ENCODE data around the gene SLC20A1.
A peak's percentile ranks its signal among the peaks of the same experiment; 100 is the strongest.
"Not testable (repeated sequence)": the region's sequence is repeated elsewhere in the genome, so short reads cannot be mapped to it uniquely, and the experiment has no call there.

The SLC20A1 gene

DNA sequence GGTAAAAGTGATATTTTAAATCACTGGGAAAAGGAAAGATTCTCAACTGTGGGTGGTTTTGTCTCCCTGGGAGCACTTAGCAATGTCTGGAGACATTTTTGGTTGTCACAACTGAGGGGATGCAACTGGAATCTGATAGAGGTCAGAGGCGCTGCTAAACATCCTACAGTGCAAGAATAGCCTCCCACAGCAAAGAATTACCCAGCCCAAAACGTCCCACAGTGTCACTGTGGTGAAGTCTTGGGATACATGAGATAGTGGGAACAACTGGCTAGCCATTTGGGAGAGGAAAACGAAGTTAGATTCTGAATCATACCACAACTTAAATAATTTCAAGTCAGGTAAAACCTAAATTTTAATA, 38.7 kb downstream of the SLC20A1 start:
- DNase-seq = no peak

DNA sequence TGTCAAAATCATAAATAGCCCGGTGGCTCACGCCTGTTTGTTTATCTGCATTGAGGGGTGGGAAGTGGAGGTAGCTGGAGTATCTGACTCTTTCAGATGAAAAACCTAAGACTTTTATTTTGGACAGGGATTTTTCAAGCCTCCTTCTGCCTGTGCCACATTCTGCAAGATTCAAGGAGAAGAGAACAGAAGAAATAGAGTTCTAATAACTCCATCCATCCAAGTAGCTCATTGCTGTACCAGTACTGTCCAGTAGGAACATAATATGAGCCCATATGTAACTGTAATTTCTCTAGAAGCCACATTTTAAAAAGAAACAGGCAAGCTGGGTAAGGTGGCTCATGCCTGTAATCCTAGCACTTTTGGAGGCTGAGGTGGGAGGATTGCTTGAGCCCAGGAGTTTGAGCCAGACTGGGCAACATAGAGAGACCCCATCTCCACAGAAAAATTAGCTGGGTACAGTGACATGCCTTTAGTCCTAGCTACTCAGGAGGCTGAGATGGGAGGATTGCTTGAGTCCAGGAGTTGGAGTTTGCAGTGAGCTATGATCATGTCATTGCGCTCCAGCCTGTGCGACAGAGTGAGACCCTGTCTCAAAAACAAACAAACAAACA, 39.6 kb downstream of the SLC20A1 start:
- DNase-seq = peak; percentile 67

DNA sequence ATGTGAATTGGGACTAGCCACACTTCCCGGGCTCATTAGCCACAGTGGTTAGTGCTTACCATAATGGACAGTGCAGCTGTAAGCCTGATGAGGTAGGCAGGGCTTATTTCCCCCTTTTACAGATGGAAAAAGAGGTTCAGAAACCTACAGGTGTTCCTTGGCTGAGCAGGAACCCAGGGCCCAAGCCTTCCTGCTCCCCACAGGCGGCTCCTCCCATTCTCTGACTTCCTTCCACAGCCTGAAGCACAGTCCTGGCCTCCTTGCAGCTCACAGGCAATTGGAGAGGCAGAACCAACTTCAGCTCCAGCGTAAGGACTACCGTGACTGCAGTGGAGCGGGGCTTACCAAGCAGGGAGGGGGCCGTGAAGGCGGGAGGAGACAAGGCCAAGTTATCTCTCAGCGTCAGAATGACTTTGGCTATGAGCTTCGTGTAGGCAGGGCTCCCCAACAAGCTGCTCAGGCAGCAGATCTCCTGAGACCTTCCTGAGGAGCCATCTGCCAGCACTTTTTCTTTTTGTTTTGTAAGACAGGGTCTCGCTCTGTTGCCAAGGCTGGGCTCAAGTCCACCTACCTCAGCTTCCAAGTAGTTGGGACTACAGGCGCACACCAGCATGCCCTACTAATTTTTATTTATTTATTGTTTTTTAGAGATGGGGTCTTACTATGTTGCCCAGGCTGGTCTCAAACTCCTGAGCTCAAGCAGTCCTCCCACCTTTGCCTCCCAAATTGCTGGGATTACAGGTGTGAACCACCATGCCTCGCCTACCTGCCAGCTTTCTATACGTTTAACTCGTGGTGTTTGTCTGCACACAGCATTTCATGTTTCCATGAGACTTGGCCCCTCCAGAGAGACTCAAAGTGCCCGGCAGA, 40.8 kb downstream of the SLC20A1 start:
- peak; percentile 92 for DNase-seq

DNA sequence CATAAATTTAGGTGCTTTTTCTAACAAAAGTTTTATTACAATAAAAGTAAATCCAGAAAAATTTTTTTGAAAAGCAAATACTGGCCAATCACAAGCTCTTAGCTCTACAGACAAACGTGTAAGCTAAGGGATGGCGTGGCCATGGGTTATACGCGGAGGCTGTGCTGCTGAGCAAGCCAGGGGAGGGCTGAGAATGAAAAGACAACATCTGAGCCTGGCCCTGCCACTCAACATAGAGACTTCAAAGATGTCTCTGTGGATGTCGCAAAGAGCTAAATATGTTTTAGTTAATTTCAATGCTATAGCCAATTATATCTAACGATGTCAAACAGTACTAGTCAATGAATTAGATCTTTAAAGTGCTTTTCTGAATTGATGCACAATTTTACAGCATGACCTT, 41.8 kb downstream of the SLC20A1 start:
- no peak for DNase-seq

DNA sequence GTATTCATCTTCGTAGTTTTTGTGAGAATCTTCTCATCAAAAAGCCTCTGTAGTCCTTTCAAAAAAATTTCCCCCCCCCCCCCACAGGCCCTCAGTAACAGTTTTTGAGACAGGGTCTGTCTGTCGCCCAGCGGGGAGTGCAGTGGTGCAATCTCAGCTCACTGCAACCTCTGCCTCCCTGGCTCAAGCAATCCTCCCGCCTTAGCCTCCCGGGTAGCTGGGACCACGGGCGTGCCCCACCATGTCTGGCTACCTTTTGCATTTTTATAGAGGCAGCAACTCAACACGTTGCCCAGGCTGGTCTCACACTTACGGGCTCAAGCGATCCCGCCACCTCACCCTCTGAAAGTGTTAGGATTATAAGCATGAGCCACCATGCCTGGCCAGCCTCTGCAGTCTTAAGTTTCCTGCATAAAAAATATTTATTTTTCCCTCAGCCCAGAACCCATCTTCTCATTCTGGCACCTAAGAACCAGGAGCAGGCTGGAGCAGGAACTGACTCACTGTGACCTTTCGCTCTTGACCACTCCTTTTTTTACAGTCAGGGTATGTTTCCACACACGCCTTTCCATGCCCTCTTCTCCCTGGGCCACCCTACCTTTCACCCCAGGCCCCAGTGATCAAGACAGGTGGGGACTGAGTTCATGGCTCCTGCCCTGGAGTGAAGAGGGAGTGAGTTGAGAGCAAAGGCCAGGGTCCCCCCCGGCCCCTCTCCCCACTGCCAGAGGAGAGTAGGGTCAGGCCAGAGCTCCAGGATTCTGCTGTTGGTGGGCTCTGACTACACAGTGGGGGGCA, 42.5 kb downstream of the SLC20A1 start:
- DNase-seq = no peak

DNA sequence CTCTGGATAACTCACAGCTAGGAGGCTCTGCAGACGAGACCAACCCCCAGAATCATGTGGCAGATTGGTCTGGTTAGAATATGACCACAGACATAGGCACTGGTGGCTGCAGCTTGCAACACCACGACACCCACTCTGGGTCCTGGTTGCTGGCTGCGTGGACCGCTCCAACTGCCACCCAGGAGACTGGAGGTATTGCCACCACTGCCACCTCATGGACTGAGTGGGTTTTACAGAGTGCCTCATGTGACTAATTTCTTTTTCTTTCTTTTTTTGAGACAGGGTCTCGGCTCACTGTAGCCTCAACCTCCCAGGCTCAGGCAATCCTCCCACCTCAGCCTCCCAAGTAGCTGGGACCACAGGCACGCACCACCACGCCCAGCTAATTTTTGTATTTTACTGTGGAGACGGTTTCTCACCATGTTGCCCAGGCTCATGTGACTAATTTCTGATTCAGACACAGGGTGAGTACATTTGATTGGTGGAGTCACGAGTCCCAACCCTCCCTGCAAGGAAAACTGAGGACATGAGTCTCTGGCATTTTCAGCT, 45.2 kb downstream of the SLC20A1 start:
- peak; percentile 93 for DNase-seq

DNA sequence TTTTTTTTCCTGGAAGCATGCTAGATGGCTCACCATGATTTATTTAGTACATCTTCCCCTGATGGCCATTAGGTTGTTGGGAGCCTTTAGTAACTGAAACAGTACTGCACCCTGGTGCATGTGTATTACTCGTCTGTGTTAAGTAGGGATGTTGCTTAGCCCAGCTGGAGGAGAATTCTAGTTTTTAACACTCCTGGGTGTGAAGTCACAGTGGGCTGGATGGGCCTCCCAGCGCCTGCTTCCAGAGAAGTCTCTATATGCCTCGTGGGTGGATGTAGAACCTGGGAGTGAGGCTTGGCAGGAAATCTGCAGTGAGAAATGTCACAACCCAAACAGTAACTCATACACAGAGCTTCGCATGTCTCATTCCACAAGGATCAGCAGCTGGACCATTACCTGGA, 46.1 kb downstream of the SLC20A1 start:
- no peak for DNase-seq

DNA sequence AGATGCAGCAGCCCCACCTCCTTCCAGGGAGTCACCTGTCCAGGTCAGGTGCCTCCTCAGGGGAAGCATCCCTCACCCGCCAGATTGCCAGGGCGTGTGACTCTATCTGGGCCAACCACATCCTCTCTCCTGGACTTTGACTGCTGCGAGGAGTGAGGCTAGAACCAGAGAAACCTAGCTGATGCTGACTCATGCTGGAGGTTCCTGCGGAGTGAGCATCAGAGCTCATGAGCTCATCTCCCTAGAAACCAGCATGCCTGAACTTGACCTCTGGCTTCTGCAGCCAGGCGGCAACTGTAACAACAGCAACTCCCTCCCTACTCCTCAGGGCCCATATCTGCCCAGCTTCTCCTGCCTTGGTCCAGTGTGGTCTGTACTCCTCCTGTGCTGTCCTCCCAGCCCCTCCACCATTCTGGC, 46.8 kb downstream of the SLC20A1 start:
- peak; percentile 91 for DNase-seq

DNA sequence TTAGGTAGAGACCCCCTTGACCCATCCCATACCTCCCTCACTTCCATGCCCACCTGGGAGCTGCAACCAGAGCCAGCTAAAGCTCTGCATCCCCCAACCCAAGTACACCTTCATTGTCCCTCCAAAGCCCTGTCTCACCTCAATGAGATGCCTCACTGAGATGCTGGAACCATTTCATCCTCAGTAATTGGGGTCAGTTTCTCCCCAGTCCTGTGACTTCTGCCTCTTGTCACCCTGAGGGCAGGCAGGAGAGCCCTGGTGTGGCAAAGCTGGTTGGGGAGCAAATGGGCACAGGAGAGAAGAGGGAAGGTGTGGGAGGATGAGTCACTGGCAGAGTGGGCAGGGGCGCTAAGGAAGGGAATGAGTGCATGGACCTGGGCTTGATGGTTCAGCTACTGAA, 47.2 kb downstream of the SLC20A1 start:
- DNase-seq = no peak

DNA sequence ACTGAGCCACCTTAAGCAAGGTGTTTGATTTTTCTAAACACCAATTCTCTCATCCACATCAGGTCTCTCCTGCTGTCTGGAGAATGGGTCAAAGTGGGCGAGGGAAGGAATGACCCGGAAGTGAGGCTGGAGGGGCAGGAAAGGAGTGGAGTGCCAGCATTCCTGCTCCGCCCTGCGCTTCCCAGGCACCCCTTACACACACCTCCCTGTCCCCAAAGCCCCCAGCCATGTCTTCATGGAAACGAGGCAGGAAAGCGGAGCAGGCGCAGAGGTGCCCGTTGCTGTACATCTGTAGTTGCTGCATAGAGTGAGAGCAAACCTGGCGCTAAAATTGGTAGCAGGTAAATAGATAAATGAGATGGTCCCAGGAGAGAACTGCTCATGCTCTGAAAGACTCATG, 47.9 kb downstream of the SLC20A1 start:
- DNase-seq = no peak

DNA sequence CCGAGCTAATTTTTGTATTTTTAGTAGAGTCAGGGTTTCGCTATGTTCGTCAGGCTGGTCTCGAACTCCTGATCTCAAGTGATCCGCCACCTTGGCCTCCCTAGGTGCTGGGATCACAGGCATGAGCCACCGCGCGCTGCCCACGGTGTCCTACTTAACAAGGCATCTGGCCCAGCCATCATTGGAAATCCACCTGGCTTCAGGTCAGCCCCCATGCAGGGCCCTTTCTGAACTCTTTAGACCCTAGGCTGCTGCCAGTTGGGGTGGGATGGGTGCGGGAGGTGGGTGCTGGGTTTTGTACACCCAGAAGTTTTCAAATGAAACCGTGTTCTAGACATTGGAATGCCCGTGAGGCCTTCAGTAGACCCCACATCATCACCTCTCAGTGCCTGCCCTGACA, 48.4 kb downstream of the SLC20A1 start:
- no peak for DNase-seq

DNA sequence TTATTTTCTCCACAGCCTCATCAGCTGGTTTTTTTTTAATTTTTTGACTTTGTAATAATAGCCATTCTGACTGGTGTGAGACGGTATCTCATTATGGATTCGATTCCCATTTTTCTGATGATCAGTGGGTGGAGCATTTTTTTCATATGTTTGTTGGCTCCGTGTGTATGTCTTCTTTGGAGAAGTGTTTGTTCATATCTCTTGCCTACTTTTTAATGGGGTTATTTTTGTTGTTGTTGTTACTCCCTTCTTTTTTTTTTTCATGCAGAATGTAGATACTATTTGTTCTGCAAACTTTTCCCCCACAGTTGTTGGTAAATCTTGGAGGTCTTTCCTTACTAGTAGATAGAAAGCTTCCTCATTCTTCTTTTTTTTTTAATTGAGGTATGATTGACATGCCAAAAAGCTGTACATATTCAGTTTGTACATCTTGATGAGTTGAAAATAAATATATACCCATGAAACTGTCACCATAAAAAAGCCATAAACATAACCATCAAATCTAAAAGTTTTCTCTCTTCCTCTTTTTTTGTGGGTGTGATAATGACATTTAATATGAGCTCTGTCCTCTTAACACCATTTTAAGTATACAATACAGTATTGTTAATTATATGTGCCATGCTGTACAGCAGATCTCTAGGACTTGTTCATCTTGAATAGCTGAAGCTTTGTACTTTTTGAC, 53.2 kb downstream of the SLC20A1 start:
- DNase-seq = no peak

DNA sequence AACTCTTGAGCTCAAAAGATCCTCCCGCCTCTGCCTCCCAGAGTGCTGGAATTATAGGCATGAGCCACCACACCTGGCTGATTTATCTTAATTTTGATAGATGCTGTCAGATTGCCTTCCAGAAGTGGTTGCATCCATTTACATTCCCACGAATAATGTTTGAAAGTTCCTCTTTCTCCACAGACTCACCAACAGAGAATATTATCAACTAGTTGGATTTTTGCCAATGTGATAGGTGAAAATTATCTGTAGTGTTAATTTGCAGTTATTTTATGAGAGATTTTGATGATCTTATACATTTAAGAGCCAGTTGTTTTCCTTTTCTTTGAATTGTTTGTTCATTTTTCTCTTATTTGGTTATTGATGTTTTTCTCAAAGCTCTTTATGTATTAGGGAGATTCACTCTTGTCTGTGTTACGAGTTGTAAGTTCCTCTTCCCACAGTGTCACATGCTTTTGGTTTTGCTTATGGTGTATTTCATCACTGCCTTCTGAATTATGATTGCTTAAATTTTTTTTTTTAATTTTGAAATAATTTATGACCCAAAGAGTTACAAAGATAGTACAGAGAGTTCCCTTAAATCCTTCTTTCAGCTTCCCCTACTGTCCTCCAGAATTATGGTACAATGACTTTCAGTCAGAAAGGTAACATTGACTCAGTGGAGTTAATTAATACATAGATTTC, 54.4 kb downstream of the SLC20A1 start:
- peak; percentile 84 for DNase-seq

DNA sequence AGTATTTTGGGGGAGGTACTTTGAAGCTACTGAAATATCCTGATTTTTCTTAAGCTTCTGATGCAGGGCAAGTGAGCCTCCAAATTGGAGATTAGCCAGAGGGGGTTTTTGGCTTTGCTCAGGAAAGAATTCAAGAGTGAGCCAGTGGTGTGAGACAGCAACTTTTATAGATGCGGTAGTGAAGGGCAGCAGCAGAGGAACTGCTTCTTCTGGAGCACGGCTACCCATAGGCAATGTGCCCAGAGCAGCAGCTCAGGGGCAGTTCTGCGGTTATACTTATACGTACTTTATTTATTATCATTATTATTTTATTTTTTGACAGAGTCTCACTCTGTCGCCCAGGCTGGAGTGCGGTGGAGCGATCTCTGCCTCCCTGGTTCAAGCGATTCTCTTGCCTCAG, 55.3 kb downstream of the SLC20A1 start:
- DNase-seq = peak; percentile 78

DNA sequence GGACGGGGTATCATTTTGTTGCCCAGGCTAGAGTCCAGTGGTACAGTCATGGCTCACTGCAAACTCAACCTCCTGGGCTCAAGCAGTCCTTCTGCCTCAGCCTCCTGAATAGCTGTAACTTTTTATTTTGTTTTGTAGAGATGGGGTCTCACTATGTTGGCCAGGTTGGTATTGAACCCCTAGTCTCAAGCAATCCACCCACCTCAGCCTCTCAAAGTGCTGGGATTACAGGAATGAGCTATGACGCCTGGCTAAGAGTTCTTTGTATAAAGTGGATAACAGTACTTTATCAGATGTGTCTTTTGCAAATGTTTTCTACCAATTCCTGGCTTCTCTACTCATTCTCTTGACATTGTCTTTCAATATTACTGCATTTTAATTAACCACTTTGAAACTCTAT, 57.9 kb downstream of the SLC20A1 start:
- DNase-seq = no peak

DNA sequence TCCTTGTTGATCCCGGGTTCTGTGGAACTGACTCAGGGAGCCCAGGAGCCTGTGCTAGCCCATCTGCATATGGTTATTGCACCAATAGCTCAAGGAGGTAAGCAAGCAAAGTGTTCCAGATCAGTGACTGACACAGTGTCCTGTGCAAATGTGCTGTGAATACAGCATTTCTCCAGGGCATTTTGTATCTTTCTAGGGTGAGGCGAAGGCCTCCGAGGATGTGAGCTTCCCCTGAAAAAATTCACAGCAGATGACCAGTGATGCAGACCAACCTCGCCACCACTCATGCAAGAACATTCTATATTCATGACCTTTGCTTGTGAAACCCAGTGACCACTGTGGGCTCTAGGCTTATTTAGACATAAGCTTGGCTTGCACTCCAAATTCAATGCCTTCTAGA, 59.8 kb downstream of the SLC20A1 start:
- DNase-seq = no peak

DNA sequence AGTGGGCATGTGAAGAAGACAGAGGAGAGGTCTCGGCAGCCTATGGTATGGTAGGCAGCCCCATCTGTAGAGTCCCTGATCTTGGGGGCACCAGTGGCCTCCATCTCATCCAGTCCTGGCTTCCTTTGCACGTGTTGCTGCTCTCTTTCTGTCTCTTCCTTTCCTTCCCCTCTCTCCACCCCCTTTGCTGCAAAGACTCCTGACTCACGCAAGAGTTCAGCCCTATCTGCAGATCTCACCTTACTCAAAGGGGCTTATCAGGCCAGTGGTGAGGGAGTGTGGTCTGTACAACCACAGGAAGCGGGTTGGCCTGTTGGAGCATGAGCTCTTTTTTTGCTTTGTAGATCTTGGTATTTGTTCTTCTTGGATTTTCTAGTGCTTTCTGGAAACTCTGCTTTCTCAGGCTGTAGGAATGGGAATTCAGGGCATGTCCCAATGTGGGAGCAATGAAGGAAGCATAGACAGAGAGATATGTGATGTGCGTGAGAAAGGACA, 60.5 kb downstream of the SLC20A1 start:
- peak; percentile 99 for DNase-seq

DNA sequence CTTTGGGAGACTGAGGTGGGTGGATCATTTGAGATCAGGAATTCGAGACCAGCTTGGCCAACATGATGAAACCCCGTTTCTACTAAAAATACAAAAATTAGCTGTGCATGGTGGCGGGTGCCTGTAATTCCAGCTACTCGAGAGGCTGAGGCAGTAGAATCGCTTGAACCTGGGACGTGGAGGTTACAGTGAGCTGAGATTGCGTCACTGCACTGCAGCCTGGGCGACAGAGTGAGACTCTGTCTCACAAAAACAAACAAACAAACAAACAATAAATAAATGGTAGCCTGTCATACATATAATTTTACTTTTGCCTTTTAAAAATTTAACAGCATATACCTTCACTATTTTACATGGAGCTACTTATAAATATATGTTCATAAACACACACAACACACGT, 61.2 kb downstream of the SLC20A1 start:
- DNase-seq = not testable (repeated sequence)

DNA sequence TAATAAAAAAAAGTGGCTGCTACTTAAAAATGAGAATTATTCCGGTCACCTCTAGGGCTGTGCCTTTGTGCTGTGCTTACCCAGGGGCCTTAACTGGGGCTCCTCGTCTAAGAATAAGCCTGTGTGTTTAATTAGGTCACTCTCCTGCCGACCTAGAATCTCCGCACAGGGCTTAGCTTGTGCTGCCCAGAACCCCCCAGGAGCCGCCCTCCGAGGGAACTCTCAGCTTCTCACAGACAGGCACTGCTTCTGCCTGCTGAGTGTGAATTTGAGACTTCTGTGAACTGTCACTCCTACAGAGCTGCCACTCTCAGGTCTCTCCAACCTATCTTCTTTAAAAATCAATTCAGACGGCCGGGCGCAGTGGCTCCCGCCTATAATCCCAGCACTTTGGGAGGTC, 63.2 kb downstream of the SLC20A1 start:
- DNase-seq = no peak

DNA sequence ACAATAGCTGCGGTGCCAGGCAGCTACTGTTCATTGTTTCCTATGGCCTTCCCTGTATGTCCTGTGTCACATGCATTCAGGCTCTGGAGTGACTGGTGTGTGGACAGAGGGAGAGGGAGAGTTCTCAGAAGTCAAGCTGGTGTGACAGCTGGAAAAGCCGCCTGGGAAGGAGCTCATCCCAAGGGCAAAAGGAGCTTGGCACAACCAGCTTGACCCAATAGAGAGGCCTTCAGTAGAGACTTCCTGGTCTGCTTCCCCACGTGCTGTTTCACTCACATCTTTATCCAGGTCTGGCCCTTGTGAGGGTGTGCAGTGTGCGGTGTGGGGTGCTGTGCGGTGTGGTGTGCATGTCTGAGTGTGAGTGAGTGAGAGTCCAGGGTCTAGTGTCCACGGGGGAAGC, 64.0 kb downstream of the SLC20A1 start:
- no peak for DNase-seq

DNA sequence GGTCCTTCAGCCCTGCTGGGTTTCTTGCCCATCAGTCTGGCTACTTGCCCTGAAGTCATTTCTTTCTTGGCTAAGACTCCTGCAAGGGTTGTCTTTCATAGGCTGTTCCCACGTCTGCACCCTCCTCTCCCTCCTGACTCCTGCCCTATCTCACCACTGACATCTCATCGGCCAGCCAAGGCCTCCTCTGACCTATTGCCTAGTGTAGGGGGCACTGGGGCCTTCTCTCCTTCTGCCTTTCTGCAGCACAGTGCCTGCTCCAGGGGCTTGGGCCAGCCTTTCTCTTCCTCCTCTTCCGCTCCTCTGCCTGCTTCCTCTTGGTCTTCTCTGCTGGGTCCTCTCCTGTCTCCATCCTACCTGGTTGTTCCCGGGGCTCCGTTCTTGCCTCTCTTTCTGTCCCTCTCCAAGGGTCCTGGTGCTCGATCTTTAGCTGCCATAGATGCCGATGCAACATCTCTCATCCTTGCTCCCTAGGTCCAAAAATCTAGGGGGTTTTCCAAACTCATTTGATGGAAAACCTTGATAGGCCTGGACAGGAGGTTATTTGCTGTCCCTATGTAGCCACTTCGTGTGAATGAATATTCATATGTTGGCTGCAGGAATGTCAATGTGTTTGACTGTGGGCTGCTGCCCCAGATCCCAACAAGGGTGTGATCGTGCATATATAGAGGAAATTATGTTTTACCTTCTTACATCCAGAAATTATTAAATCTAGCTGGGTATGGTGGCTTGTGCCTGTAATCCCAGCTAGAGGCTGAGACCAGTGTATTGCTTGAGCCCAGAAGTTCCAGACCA, 65.4 kb downstream of the SLC20A1 start:
- no peak for DNase-seq

All from hematopoietic multipotent progenitor cell treated with erythropoietin and hydrocortisone succinate and interleukin-3 and kit ligand, for 4 days (in vitro differentiated cells).